Calu3 (cell line): ENCODE data around the gene RTN4R. TPM values are rescaled to one million over a fixed set of nuclear protein-coding genes. Genes with fewer than 3 reads are reported as not detected.

ENCODE experiments used
- BruUV-seq: library from RNA; stranded (reverse); fragments of 400-500 nt; replicated peaks from 2 replicates; lab custom pipeline; 2021; lab: Mats Ljungman, UMichigan
- CTCF ChIA-PET: fragments of 300-600 bp; sonication (Branson Sonifier 250); formaldehyde crosslinking; loops from one replicate; lab custom pipeline; 2022; ENCODE audit warnings: antibody characterized with exemption; lab: Charles Lee
- DNase-seq: peaks from one replicate; pipeline ENCODE4 v3.0.0; 2022
- H3K27ac Mint-ChIP-seq: one replicate; pipeline ENCODE4 v1.8.0; 2022; ENCODE audit warnings: mixed read lengths; ENCODE audit not compliant: unreplicated experiment
- H3K27me3 Mint-ChIP-seq: one replicate; pipeline ENCODE4 v1.8.0; 2022; ENCODE audit warnings: mixed read lengths; ENCODE audit not compliant: unreplicated experiment
- H3K36me3 Mint-ChIP-seq: one replicate; pipeline ENCODE4 v1.8.0; 2022; ENCODE audit warnings: mild to moderate bottlenecking, moderate library complexity, mixed read lengths; ENCODE audit not compliant: insufficient read depth, unreplicated experiment
- H3K4me1 Mint-ChIP-seq: one replicate; pipeline ENCODE4 v1.8.0; 2022; ENCODE audit warnings: mild to moderate bottlenecking, low read depth, mixed read lengths; ENCODE audit not compliant: unreplicated experiment
- H3K4me3 Mint-ChIP-seq: one replicate; pipeline ENCODE4 v1.8.0; 2022; ENCODE audit warnings: mild to moderate bottlenecking, low read depth, moderate library complexity, mixed read lengths; ENCODE audit not compliant: unreplicated experiment
- H3K9me3 Mint-ChIP-seq: one replicate; pipeline ENCODE4 v1.8.0; 2022; ENCODE audit warnings: low read depth, mixed read lengths; ENCODE audit not compliant: unreplicated experiment
- intact Hi-C: fragments of 100-400 bp; cut with micrococcal nuclease; formaldehyde crosslinking; loops from one replicate; pipeline ENCODE4 v1.10.0; 2022; ENCODE audit not compliant: unreplicated experiment
- total RNA-seq: library from RNA; stranded (reverse); gene quantifications from 2 replicates; pipeline ENCODE4 v1.2.3, GENCODE V29; 2022
- TF ChIP-seq, protein P1 (sequence below): fragments of 200-600 bp; IDR thresholded peaks from one replicate; pipeline ENCODE4 v1.8.0; 2022; ENCODE audit warnings: antibody characterized with exemption; ENCODE audit not compliant: unreplicated experiment

The RTN4R gene
- total RNA-seq, 1 experiment from 2014 or later = 4.1 TPM

DNA sequence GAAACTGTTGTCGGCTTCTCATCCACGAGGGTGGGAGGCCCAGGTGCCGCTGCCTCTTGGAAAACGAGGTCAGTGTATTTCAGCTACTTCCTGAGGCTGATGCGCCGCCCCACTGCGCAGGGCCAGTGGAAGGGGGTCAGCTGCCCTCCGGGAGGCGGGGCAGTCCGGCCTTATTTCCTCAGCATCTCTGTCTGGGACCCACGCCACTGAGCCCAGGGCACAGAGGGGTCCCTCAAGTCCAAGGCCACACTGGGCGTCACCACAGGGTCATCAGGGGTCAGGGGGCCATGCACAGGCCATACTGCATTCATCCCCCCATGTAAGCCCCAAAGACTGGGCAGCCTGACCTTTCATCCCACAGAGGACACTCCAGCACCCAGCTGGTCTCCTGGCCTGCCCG lies 12.1 kb downstream of the RTN4R start:
- H3K27me3 Mint-ChIP-seq = no peaks in the 10 kb centered on the region
- intact Hi-C loops = no loop called here

DNA sequence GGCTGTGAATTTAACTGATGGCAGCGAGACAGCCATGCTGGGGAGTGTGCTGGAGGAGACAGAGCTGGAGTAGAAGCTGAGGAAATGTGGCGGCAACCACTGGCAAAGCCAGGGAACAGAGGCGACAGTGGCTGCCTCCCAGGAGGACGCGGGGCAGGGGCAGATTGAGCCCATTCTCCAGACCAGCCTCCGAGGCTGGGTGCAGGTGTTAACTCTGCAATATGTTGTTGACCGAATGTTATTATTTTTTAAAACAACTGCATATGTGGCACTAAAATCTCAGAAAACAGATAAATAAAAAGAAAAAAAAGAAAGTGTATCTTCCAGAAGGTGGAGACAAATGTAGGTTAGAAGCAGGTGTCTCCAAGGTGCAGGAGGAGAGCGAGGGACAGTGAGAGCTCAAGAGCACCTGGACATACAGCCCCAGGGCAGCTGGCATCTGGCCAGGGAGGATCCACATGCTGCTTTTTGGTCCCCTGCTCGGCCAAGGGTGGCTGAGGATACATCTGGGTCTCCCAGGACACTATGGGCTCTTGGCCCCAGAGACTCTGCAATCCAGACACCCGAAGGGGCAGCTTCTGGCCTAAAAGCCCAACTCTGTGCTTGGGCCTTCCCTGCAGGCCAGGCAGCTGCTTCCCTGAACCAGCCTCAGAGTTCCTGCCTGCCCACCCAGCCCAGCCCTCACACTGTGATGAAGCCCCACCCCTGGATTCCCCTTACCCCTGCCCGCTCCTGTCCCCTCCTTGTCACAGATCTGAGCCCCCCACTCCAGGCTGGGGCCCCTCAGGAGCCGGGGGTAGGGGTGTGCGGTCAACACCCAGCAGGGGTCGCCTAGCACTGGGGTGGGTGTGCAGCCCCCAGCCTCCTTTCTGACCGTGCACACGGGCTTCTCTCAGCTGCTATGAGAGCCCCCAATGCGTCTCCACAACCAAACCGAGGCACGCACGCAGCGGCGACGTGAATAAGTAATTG lies 12.9 kb downstream of the RTN4R start:
- no TSS peak for BruUV-seq
- no peak overlapping the region for H3K27ac Mint-ChIP-seq
- no peaks in the 10 kb centered on the region for H3K9me3 Mint-ChIP-seq
- H3K4me3 Mint-ChIP-seq = no peak overlapping the region
- H3K36me3 Mint-ChIP-seq = no peaks in the 10 kb centered on the region
- no peaks in the 10 kb centered on the region for H3K27me3 Mint-ChIP-seq
- TF ChIP-seq, protein P1, sequence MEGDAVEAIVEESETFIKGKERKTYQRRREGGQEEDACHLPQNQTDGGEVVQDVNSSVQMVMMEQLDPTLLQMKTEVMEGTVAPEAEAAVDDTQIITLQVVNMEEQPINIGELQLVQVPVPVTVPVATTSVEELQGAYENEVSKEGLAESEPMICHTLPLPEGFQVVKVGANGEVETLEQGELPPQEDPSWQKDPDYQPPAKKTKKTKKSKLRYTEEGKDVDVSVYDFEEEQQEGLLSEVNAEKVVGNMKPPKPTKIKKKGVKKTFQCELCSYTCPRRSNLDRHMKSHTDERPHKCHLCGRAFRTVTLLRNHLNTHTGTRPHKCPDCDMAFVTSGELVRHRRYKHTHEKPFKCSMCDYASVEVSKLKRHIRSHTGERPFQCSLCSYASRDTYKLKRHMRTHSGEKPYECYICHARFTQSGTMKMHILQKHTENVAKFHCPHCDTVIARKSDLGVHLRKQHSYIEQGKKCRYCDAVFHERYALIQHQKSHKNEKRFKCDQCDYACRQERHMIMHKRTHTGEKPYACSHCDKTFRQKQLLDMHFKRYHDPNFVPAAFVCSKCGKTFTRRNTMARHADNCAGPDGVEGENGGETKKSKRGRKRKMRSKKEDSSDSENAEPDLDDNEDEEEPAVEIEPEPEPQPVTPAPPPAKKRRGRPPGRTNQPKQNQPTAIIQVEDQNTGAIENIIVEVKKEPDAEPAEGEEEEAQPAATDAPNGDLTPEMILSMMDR = no peak
- intact Hi-C loops = no loop called here
- no peaks in the 10 kb centered on the region for H3K4me1 Mint-ChIP-seq
- DNase-seq = no peak
- CTCF ChIA-PET = no interaction called here

More for the DNA sequence above, 12.1 kb downstream of the RTN4R start:
- TF ChIP-seq, protein P1 = no peak
- CTCF ChIA-PET = no interaction called here
- DNase-seq = no peak
- Mint-ChIP-seq H3K9me3 (no peaks in the 10 kb centered on the region), H3K4me1 (no peaks in the 10 kb centered on the region), H3K36me3 (no peaks in the 10 kb centered on the region), H3K27ac (no peak overlapping the region), H3K4me3 (no peak overlapping the region)
- BruUV-seq = no TSS peak

DNA sequence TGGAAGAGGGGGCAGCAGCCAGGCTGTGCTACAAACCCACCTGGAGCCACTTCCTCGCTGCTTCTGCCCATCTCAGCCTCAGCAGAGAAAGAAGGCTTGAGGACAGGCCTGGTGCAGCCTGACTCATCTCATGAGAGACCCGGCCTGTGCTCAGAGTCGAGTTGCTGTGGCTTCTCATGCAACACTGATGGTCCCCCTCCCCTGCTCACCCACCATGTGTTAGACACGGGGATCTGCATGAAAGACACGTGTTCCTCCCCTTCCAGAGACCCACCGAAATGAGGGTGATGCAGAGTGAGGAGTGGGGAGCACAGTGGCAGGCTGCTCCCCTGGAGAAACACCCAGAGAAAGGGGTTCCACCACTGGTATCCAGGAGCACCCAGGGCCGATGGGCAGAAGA lies 15.0 kb downstream of the RTN4R start:
- Mint-ChIP-seq H3K27me3 (no peaks in the 10 kb centered on the region), H3K4me1 (no peaks in the 10 kb centered on the region), H3K9me3 (no peaks in the 10 kb centered on the region), H3K4me3 (no peak overlapping the region), H3K36me3 (no peaks in the 10 kb centered on the region), H3K27ac (no peak overlapping the region)
- intact Hi-C loops = no loop called here
- TF ChIP-seq, protein P1 = no peak
- no peak for DNase-seq
- CTCF ChIA-PET = interaction anchor here (1.1 kb wide), 1 partner anchor 14 kb away, joined by 3 read pairs; no protein-coding TSS in a partner anchor
- no TSS peak for BruUV-seq

DNA sequence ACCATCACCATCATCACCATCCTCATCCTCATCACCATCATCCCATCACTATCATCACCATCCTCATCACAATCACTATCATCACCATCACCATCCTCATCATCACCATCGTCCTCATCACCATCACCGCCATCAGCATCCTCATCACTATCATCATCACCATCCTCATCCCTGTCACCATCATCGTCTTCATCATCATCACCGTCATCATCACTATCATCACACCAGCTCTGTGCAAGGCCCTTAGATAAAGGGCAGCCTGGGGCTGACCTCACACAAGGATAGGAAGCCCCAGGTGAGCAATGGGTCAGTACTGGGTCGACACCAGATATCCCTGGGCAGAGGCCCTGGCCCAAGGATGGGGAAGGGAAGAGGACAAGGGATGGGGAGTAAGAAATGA lies 16.1 kb downstream of the RTN4R start:
- no peak for DNase-seq
- H3K27ac Mint-ChIP-seq = no peak overlapping the region
- no peaks in the 10 kb centered on the region for H3K27me3 Mint-ChIP-seq
- no peaks in the 10 kb centered on the region for H3K36me3 Mint-ChIP-seq
- TF ChIP-seq, protein P1 = no peak
- no peaks in the 10 kb centered on the region for H3K4me1 Mint-ChIP-seq
- CTCF ChIA-PET = no interaction called here
- no TSS peak for BruUV-seq
- H3K9me3 Mint-ChIP-seq = no peaks in the 10 kb centered on the region
- intact Hi-C loops = no loop called here
- no peak overlapping the region for H3K4me3 Mint-ChIP-seq
